Psoas muscle (tissue), 8 donors: ENCODE measurements around the gene ADO. TPM values are rescaled to one million over a fixed set of nuclear protein-coding genes. Genes with fewer than 3 reads are reported as not detected.
A peak's percentile ranks its signal among the peaks of the same experiment; 100 is the strongest.

ENCODE experiments used
- ATAC-seq, 4 donors: fragments of 200-7000 bp; cut with Tn5 transposase; one replicate each; pipeline ENCODE4 v1.9.1; 2020; ENCODE audit warnings: moderate library complexity in 3 of 4, mild to moderate bottlenecking in 2 of 4
- DNase-seq, 2 donors: peaks; one replicate each; pipeline ENCODE4 v3.0.0-alpha.2; 2020
- H3K27ac ChIP-seq: fragments of 200-600 bp; one replicate; pipeline ENCODE4 v1.8.0; 2022
- H3K27me3 ChIP-seq, 3 donors: fragments of 200-600 bp in 1 of 3; one replicate each; pipeline versions ENCODE4 v1.6.1 to v1.8.0; 2013 to 2022; ENCODE audit warnings: low read length in 2 of 3, mild to moderate bottlenecking in 2 of 3, moderate library complexity in 1 of 3; ENCODE audit not compliant: insufficient read depth in 3 of 3
- H3K36me3 ChIP-seq, 2 donors: fragments of 200-600 bp in 1 of 2; one replicate each; pipeline versions ENCODE4 v1.6.1 to v1.8.0; 2013 to 2022; ENCODE audit warnings: low read depth in 1 of 2, mild to moderate bottlenecking in 1 of 2, moderate library complexity in 1 of 2; ENCODE audit not compliant: insufficient read depth in 1 of 2
- H3K4me1 ChIP-seq: fragments of 200-600 bp; one replicate; pipeline ENCODE4 v1.8.0; 2022
- H3K4me3 ChIP-seq: fragments of 200-600 bp; one replicate; pipeline ENCODE4 v1.8.0; 2022; ENCODE audit warnings: mild to moderate bottlenecking
- H3K9me3 ChIP-seq: fragments of 200-600 bp; one replicate; pipeline ENCODE4 v1.8.0; 2022
- WGBS, 3 donors: extraction: QIAGEN DNeasy Blood & Tissue Kit; methylation state at CpG; one replicate each; pipeline versions ENCODE4 v1.1.6 to v1.1.7; 2013; 5-methylcytosine and 5-hydroxymethylcytosine counted together
- intact Hi-C, 2 donors: fragments of 100-400 bp; cut with DNase I; formaldehyde crosslinking; loops; one replicate each; pipeline versions ENCODE4 v1.11.0 to v1.14.2; 2022
- polyA plus RNA-seq, 3 donors: library from polyadenylated mRNA; stranded (reverse); fragments of 200-250 nt; gene quantifications; one replicate each; pipeline ENCODE4 v1.2.3, GENCODE V29; 2013
- total RNA-seq, 4 donors: library from RNA; stranded (reverse); fragmentation: NEBNext Ultra II Directional in 2 of 4; extraction: Animal tissue kit (Norgen Biotek cat#: 25700) in 2 of 4; gene quantifications; one replicate each; pipeline versions ENCODE4 v1.2.1 to v1.2.4, GENCODE V29; 2021 to 2023
- TF ChIP-seq, protein P1 (sequence below): fragments of 200-600 bp; IDR thresholded peaks from one replicate; pipeline ENCODE4 v1.8.0; 2022; ENCODE audit warnings: antibody characterized with exemption
- donor health status: healthy with polysubstance abuse.
- donor health status: DM: no; HTN: no; CAD: no; lungs with moderate emphysema.
- donor health status: Bipolar disorder and iron deficiency.
- donor health status: healthy.
- donor health status: DM: yes; HTN: yes; CAD: no.
- donor health status: DM: no; HTN: no; CAD: no.
- donor health status: DM: no; HTN: no; CAD: no.
- donor health status: DM: yes; HTN: yes; CAD: no.

Gene ADO
- total and polyA plus RNA-seq, 7 donors, result 11.6 to 27.1 (median 20.3) TPM

DNA sequence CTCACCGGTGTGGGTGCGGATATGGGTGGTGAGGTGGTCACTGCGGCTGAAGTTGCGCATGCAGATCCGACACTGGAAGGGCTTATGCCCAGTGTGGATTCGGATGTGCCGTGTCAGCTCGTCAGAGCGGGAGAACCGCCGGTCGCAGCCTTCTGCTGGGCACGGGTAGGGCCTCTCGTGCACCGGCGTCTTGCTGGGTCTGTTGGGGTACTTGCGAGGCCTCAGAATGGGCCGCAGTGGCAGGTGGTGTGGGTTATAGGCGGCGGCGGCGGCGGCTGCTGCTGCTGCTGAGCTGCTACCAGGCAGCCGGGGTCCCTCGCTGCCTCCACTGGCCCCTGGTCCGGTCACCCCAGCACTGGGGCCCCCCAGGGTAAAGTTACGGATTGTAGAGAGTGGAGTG, 8.9 kb downstream of the ADO start:
- DNase-seq (no peak), ATAC-seq (no peak)
- Histone ChIP-seq H3K27me3 (peaks cover 0 to 25% (median 10%) of the 10 kb centered on the region in 3 donors), H3K4me3 (no peak overlapping the region), H3K36me3 (peaks cover 0 to 16% of the 10 kb centered on the region in 2 donors), H3K4me1 (peaks cover 20% of the 10 kb centered on the region), H3K27ac (no peak overlapping the region), H3K9me3 (no peaks in the 10 kb centered on the region)
- TF ChIP-seq, protein P1, sequence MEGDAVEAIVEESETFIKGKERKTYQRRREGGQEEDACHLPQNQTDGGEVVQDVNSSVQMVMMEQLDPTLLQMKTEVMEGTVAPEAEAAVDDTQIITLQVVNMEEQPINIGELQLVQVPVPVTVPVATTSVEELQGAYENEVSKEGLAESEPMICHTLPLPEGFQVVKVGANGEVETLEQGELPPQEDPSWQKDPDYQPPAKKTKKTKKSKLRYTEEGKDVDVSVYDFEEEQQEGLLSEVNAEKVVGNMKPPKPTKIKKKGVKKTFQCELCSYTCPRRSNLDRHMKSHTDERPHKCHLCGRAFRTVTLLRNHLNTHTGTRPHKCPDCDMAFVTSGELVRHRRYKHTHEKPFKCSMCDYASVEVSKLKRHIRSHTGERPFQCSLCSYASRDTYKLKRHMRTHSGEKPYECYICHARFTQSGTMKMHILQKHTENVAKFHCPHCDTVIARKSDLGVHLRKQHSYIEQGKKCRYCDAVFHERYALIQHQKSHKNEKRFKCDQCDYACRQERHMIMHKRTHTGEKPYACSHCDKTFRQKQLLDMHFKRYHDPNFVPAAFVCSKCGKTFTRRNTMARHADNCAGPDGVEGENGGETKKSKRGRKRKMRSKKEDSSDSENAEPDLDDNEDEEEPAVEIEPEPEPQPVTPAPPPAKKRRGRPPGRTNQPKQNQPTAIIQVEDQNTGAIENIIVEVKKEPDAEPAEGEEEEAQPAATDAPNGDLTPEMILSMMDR, result no peak
- intact Hi-C loops, result loop anchor here (10.0 kb wide), 3 partner anchors 271 to 379 kb away; partner anchors contain the start of gene NRBF2 (in 1 of the 2)
- WGBS, 3 donors, result 92 to 94% (median 94%) methylated on average over 22 to 27 of the region's 27 CpGs

DNA sequence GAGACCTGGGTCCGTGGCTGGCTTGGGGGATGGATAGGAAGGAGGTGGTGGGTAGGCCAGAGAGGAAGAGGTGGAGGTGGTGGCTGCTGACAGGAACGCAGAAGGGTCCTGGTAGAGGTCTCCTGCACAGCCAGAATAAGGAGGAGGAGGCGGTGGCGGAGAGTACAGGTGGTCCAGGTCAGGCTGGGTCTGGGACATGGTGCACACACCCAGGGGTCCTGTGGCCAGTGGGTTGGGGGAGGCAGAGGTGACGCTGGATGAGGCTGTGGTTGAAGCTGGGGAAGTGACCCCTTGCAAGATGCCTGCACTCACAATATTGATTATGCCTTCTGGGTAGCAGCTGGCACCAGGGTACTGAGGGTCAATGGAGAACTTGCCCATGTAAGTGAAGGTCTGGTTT, 9.5 kb downstream of the ADO start:
- 94 to 97% (median 97%) methylated on average over 5 of the region's 5 CpGs for WGBS, 3 donors
- no peak for DNase-seq

DNA sequence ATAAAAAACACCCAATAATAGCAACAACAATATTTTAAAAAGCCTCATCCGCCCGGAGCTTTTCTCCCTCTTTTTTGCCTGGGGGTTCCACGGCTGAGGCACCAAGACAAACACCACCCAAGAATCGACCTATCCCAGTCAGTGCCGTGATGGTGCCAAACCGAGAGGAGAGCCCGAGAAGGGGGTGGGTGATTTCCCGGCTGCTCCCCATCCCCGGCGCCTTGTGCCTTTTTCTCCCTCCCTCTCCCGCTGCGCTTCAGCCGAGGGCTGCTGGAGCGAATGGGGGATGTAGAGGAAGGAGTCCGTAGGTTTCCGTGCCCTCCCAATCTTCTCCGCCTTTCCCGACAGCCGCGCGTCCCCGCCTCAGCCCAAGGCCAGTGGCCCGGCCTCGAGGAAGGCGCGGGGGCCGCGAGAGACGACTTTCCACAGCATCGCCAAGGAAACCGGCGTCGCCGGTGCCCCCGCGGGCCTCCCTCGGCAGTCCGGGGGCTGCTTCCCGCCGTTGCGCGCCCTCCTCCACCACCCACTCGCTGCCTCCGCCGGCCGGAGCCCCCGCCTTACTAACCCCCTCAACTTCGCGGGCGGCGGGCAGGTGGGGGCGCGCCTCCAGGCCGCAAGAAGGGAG, 10.3 kb downstream of the ADO start:
- H3K36me3 ChIP-seq, result peaks cover 0 to 16% of the 10 kb centered on the region in 2 donors
- H3K9me3 ChIP-seq, result no peaks in the 10 kb centered on the region
- DNase-seq, result peak in 1 of 2 donors; percentile 14
- intact Hi-C loops, result loop anchor here (5.0 to 10.0 kb wide), 5 partner anchors 203 to 380 kb away; partner anchors contain the start of gene NRBF2 (in 1 of the 2)
- peaks cover 21% of the 10 kb centered on the region for H3K4me1 ChIP-seq
- no peak for ATAC-seq
- no peak overlapping the region for H3K27ac ChIP-seq
- H3K27me3 ChIP-seq, result peaks cover 0 to 27% (median 13%) of the 10 kb centered on the region in 3 donors
- H3K4me3 ChIP-seq, result peak overlapping the region; percentile 79
- WGBS, 3 donors, result 4 to 6% (median 5%) methylated on average over 41 to 54 of the region's 54 CpGs
- TF ChIP-seq, protein P1, result no peak

More for the DNA sequence above, 9.5 kb downstream of the ADO start:
- peaks cover 0 to 27% (median 10%) of the 10 kb centered on the region in 3 donors for H3K27me3 ChIP-seq
- H3K4me3 ChIP-seq, result no peak overlapping the region
- intact Hi-C loops, result loop anchor here (10.0 kb wide), 3 partner anchors 271 to 379 kb away; partner anchors contain the start of gene NRBF2 (in 1 of the 2)
- TF ChIP-seq, protein P1, result no peak
- ATAC-seq, result no peak
- H3K4me1 ChIP-seq, result peaks cover 21% of the 10 kb centered on the region
- no peaks in the 10 kb centered on the region for H3K9me3 ChIP-seq
- peaks cover 0 to 16% of the 10 kb centered on the region in 2 donors for H3K36me3 ChIP-seq
- H3K27ac ChIP-seq, result no peak overlapping the region

DNA sequence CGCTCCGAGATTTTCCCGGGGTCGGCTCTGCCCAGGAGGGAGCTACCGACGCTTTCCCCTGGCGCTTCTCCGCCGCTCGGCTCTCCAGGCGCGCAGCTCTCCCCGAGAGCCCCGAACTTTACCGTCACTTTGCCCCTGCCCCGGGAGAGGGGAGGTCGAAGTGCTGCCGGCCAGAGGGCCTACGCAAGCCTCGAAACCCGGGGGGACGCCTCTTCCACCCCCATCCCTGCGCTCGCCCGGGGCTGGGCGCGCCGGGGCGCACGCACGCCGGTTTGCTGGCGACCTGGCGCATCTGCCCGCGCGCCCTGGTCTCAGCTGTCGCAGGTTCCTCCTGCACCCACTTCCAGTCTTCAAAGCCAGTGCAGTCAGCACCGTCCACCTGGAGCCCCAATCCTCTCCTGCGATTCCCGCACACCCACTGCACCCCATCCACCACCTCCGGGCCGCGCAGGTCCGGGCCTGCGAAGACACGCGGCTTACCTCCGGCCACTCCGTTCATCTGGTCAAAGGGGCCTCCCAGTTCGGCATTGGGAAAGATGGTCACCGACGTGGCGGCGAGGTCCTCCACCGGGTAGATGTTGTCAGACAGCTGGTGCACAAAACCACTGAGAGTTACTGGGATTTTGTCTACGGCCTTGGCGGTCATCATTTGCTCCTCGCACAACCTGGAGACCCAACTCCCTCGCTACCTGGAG, 11.0 kb downstream of the ADO start:
- intact Hi-C loops, result loop anchor here (5.0 to 10.0 kb wide), 5 partner anchors 203 to 381 kb away; partner anchors contain the start of gene NRBF2 (in 1 of the 2)
- Histone ChIP-seq H3K27ac (no peak overlapping the region), H3K9me3 (no peaks in the 10 kb centered on the region), H3K4me1 (peaks cover 21% of the 10 kb centered on the region), H3K36me3 (peaks cover 0 to 11% of the 10 kb centered on the region in 2 donors), H3K4me3 (peak overlapping the region; percentile 79), H3K27me3 (peaks cover 0 to 27% (median 13%) of the 10 kb centered on the region in 3 donors)
- DNase-seq (peak in 1 of 2 donors; percentile 16), ATAC-seq (peak in 1 of 4 donors; percentile 8)
- TF ChIP-seq, protein P1, result no peak
- WGBS, 3 donors, result 1 to 2% (median 1%) methylated on average over 44 to 60 of the region's 60 CpGs
